T-helper 2 cell treated with Interferon-gamma antibody and Interleukin-4, amounts not matched to agents 100 ng/mL and 5 ng/mL, for 36 hours (primary cell): ENCODE measurements around the gene GNAQ. TPM values are rescaled to one million over a fixed set of nuclear protein-coding genes. Genes with fewer than 3 reads are reported as not detected.

Experiments
- total RNA-seq: library from RNA; stranded (reverse); gene quantifications from 2 replicates; pipeline ENCODE4 v1.2.3, GENCODE V29; 2022

The GNAQ gene
- total RNA-seq, 1 donor from 2014 or later = 57.7 TPM

Other genes starting within 250 kb of the GNAQ start
- 33.2 and 35.6 TPM in 2 replicates for gene CEP78, start 204.3 kb upstream of the GNAQ start, total RNA-seq